Panc1 (cell line): ENCODE data around the gene PCGF3. TPM values are rescaled to one million over a fixed set of nuclear protein-coding genes. Genes with fewer than 3 reads are reported as not detected.

ENCODE experiments used
- ATAC-seq: fragments of 200-7000 bp; cut with Tn5 transposase; 2 replicates; pipeline ENCODE4 v1.9.1; 2020; ENCODE audit warnings: mild to moderate bottlenecking, moderate library complexity
- BruUV-seq: library from RNA; stranded (reverse); fragments of 400-500 nt; replicated peaks from 2 replicates; lab custom pipeline; 2021; lab: Mats Ljungman, UMichigan
- CTCF ChIA-PET: fragments of 300-600 bp; sonication (Branson Sonifier 250); formaldehyde crosslinking; loops from one replicate; lab custom pipeline; 2022; ENCODE audit warnings: antibody characterized with exemption; lab: Charles Lee
- POLR2A ChIA-PET: fragments of 300-600 bp; sonication (Branson Sonifier 250); formaldehyde crosslinking; loops from one replicate; lab custom pipeline; 2022; ENCODE audit warnings: antibody characterized with exemption; lab: Charles Lee
- DNase-seq: peaks from one replicate; pipeline ENCODE4 v3.0.0-alpha.2; 2010; ENCODE audit warnings: low read depth, low spot score
- H3K27ac ChIP-seq: 2 replicates; pipeline ENCODE4 v1.5.1; 2011; ENCODE audit warnings: mild to moderate bottlenecking, low read length, inconsistent platforms
- H3K27me3 ChIP-seq: fragments of 200-500 bp; sonication (Bioruptor generic); 2 replicates; pipeline ENCODE4 v1.6.0; 2014; ENCODE audit warnings: low read length, inconsistent platforms; ENCODE audit not compliant: control insufficient read depth, insufficient read depth
- H3K36me3 ChIP-seq: fragments of 200-500 bp; sonication (Bioruptor generic); 2 replicates; pipeline ENCODE4 v1.5.1; 2014; ENCODE audit warnings: inconsistent platforms, mild to moderate bottlenecking, low read length, moderate library complexity; ENCODE audit not compliant: control insufficient read depth, insufficient read depth
- H3K4me1 ChIP-seq: 2 replicates; pipeline ENCODE4 v1.5.1; 2011; ENCODE audit warnings: inconsistent platforms, mild to moderate bottlenecking, low read length, moderate library complexity; ENCODE audit not compliant: control insufficient read depth, insufficient read depth
- H3K4me3 ChIP-seq, 2 experiments: 2 replicates each; pipeline ENCODE4 v1.5.1; 2011 to 2012; ENCODE audit warnings: low read depth in 2 of 2, low read length in 2 of 2, mild to moderate bottlenecking in 2 of 2, inconsistent platforms in 1 of 2, moderate library complexity in 1 of 2
- H3K9me3 ChIP-seq: fragments of 200-500 bp; sonication (Bioruptor generic); 2 replicates; pipeline ENCODE4 v1.5.1; 2014; ENCODE audit warnings: low read depth, mild to moderate bottlenecking, inconsistent platforms, low read length, moderate library complexity; ENCODE audit not compliant: control insufficient read depth, insufficient read depth
- CTCF ChIP-seq: fragments of 450-650 bp; IDR thresholded peaks from 2 replicates; pipeline ENCODE4 v1.5.1; 2017; ENCODE audit warnings: mild to moderate bottlenecking
- POLR2AphosphoS5 ChIP-seq: IDR thresholded peaks from 2 replicates; pipeline ENCODE4 v1.6.1; 2012; ENCODE audit warnings: mild to moderate bottlenecking, low read depth, low read length, moderate library complexity
- REST ChIP-seq, 2 experiments: IDR thresholded peaks; 2 replicates each; pipeline ENCODE4 v1.6.1; 2011 to 2012; ENCODE audit warnings: low read depth in 2 of 2, control low read depth in 1 of 2, low read length in 1 of 2, mild to moderate bottlenecking in 1 of 2, moderate library complexity in 1 of 2; ENCODE audit not compliant: insufficient read depth in 1 of 2
- SIN3A ChIP-seq: IDR thresholded peaks from 2 replicates; pipeline ENCODE4 v1.6.1; 2012; ENCODE audit warnings: low read depth, mild to moderate bottlenecking, low read length, moderate library complexity, borderline replicate concordance; ENCODE audit not compliant: insufficient read depth
- TCF7L2 ChIP-seq: IDR thresholded peaks from 2 replicates; pipeline ENCODE4 v1.6.1; 2011; ENCODE audit warnings: mild to moderate bottlenecking, low read depth, low read length, inconsistent platforms
- in situ Hi-C: cut with HindIII; loops from 2 replicates; pipeline ENCODE4 v1.10.0; 2016; ENCODE audit warnings: low sequenced_read_pairs, low pct_unique_long_range_greater_than_20kb
- intact Hi-C: fragments of 100-400 bp; cut with micrococcal nuclease; formaldehyde crosslinking; loops from one replicate; pipeline ENCODE4 v1.10.0; 2022; ENCODE audit not compliant: unreplicated experiment
- total RNA-seq: library from RNA; stranded (reverse); gene quantifications from one replicate; pipeline ENCODE4 v1.2.1, GENCODE V29; 2021; ENCODE audit not compliant: unreplicated experiment

The PCGF3 gene
- total RNA-seq, 1 experiment from 2014 or later: 44.6 TPM

DNA sequence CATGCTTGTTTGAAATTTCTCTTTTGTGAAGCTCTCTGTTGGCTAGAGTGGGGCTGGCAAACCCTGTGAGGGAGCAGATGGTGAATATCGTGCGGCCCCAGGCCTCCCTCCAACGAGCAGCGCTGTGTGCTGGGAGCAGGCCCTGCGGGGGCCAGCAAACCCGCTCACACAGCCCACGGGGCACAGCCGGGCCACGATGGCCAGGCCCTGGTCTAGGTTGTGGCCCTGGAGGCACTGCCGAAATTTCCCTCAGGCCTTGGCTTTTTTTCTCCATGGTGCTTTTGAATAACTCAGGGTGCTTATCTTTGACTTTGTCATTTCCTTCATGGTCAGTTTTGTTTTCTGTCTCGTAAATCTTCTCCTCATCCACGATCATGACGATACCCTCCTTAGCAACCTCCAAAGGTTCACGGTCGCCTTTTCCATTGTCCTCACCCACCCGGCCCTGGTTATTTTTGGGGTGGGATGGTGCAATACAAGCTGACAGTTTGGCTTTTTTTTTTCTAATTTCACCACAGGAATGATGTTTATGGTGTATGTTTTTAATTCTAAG, 20.7 kb downstream of the PCGF3 start:
- POLR2A ChIA-PET: no interaction called here

GRCh38 chr4:726838-727237, 21.2 kb downstream of the PCGF3 start:
- no TSS peak for BruUV-seq
- Histone ChIP-seq H3K36me3 (no peaks in the 10 kb centered on the region), H3K27me3 (no peaks in the 10 kb centered on the region), H3K9me3 (no peaks in the 10 kb centered on the region), H3K4me3 (no peak overlapping the region), H3K27ac (no peak overlapping the region), H3K4me1 (peaks cover 7% of the 10 kb centered on the region; the same call in 1 of the 2 replicates)
- CTCF ChIA-PET: no interaction called here
- no peak for ATAC-seq
- DNase-seq: no peak
- intact Hi-C loops: no loop called here
- POLR2A ChIA-PET: no interaction called here
- TF ChIP-seq REST (IDR thresholded peaks at IDR 0.05; ENCODE audit: insufficient read depth in 1 of 2, low read depth in 2 of 2, low read length in 1 of 2) (no peak), TCF7L2 (no peak), POLR2AphosphoS5 (no peak)
- in situ Hi-C loops: no loop called here

More for the DNA sequence above, 20.7 kb downstream of the PCGF3 start:
- ATAC-seq (no peak), DNase-seq (no peak)
- Histone ChIP-seq H3K4me1 (peaks cover 7% of the 10 kb centered on the region; the same call in 1 of the 2 replicates), H3K27ac (no peak overlapping the region), H3K4me3 (no peak overlapping the region), H3K27me3 (no peaks in the 10 kb centered on the region), H3K36me3 (no peaks in the 10 kb centered on the region), H3K9me3 (no peaks in the 10 kb centered on the region)
- in situ Hi-C loops (no loop called here), intact Hi-C loops (no loop called here)
- TF ChIP-seq CTCF (no peak), REST (IDR thresholded peaks at IDR 0.05; ENCODE audit: insufficient read depth in 1 of 2, low read depth in 2 of 2, low read length in 1 of 2) (no peak), POLR2AphosphoS5 (no peak), TCF7L2 (no peak), SIN3A (no peak)
- no TSS peak for BruUV-seq
- CTCF ChIA-PET: no interaction called here
